ENCODE measurements around the gene CNP. TPM values are rescaled to one million over a fixed set of nuclear protein-coding genes. Genes with fewer than 3 reads are reported as not detected.

CNP gene
- total and polyA plus RNA-seq, 3 donors from 2014 or later: 40.8 to 89.7 (median 74.3) TPM

DNA sequence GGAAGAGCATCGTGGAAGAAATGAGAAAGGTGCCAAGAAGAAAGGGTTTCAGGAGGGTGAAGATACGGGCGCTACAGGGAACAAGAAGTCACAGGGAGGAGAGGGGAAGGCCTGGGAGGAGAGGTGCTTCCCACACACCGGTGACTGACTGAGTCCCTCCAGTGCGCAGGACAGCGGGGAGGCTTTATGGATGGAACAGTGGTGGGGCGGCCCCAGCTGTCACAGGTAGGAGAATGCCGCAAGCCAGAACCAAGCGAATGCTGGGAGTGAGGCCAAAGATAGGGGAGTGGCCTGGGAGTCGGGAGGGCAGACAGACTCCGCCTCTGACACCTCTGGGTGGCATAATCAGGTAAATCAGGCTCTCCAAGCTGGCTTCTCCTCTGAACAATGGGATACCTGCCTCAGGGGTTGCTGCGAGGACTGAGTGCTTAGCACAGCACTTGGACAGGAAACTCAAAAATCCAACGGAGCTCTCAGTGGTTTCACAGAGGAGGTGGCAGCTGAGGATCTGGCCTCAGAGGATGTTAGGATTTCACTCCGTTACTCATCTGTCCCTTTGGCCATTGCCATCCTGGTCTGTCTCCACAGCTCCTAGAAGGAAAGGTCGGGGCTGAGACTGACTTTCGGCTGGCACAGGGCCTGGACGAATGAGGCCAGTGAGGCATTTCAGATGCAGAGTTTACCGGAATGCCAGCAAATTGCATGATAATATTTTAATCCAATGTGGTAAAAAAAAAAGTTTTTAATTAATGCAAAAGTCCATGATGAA, 717 bp upstream of the CNP start:
- H3K27ac ChIP-seq: peak overlapping the region; percentile 90 to 92
- peak; percentile 77 for DNase-seq
- H3K27me3 ChIP-seq: no peaks in the 10 kb centered on the region
- H3K4me1 ChIP-seq: peaks cover 20% of the 10 kb centered on the region
- H3K36me3 ChIP-seq (ENCODE audit: low read depth, missing control alignments): peaks cover 4% of the 10 kb centered on the region
- no peaks in the 10 kb centered on the region for H3K9me3 ChIP-seq
- TF ChIP-seq POLR2A (IDR thresholded peaks at IDR 0.05): no peak
- TF ChIP-seq, protein P1, sequence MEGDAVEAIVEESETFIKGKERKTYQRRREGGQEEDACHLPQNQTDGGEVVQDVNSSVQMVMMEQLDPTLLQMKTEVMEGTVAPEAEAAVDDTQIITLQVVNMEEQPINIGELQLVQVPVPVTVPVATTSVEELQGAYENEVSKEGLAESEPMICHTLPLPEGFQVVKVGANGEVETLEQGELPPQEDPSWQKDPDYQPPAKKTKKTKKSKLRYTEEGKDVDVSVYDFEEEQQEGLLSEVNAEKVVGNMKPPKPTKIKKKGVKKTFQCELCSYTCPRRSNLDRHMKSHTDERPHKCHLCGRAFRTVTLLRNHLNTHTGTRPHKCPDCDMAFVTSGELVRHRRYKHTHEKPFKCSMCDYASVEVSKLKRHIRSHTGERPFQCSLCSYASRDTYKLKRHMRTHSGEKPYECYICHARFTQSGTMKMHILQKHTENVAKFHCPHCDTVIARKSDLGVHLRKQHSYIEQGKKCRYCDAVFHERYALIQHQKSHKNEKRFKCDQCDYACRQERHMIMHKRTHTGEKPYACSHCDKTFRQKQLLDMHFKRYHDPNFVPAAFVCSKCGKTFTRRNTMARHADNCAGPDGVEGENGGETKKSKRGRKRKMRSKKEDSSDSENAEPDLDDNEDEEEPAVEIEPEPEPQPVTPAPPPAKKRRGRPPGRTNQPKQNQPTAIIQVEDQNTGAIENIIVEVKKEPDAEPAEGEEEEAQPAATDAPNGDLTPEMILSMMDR (IDR thresholded peaks at IDR 0.05): no peak
- intact Hi-C loops (cut with DNase I; ENCODE audit: low total_unique reads): loop anchor here (5.0 to 10.0 kb wide), 2 partner anchors 59 to 146 kb away; partner anchors contain the start of genes DHX58 and NKIRAS2
- peak overlapping the region; percentile 95 to 96 for H3K4me3 ChIP-seq
- 3% methylated on average over 18 of the region's 18 CpGs for WGBS, 2 donors

DNA sequence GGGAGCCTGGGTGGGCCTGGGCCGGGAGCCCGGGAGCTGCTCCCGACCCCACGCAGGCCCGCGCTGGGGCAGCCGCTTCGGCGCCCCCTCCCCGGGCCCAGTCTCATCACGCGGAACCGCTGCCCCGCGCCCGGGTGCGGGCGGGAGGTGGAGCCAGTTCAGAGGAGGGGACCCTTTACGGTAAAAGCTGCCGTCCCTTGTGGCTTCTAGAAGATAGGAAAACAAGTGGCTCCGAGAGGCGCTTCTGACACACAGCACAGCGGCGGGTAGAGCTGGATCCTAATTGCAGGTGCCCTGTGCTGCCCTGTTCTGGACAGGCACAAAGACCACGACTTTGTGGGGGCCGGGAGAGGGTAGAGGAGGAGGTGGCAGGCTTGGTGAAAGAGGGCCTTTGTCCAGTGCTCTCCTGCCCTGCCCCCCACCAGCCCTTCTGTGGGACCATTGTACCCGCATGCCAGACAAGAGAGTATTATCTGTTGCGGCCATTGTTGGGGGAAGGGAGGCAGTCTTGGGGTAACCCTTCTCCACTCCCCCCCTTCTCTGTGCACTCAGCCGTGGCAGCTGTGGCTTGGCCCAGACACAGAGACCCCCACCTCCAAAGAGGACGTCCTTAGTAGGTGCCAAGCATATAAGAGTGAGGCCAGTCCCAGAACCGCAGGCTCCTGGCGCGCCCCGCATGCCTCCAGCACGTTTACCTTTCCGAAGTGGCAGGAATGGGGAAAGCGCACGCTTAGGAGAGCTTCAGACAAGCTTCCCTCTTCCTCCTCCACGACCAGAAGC, 736 bp downstream of the CNP start:
- peaks cover 4% of the 10 kb centered on the region for H3K36me3 ChIP-seq (ENCODE audit: low read depth, missing control alignments)
- H3K27ac ChIP-seq: peak overlapping the region; percentile 90 to 92
- peak; percentile 76 for DNase-seq
- WGBS, 2 donors: 10 to 20% methylated on average over 7 to 39 of the region's 39 CpGs
- H3K9me3 ChIP-seq: no peaks in the 10 kb centered on the region
- intact Hi-C loops (cut with DNase I; ENCODE audit: low total_unique reads): loop anchor here (5.0 to 10.0 kb wide), 2 partner anchors 57 to 145 kb away; partner anchors contain the start of genes DHX58 and NKIRAS2
- TF ChIP-seq POLR2A (IDR thresholded peaks at IDR 0.05): no peak
- TF ChIP-seq, protein P1 (IDR thresholded peaks at IDR 0.05): no peak
- H3K4me1 ChIP-seq: peaks cover 25% of the 10 kb centered on the region
- no peaks in the 10 kb centered on the region for H3K27me3 ChIP-seq
- H3K4me3 ChIP-seq: peak overlapping the region; percentile 95 to 96

DNA sequence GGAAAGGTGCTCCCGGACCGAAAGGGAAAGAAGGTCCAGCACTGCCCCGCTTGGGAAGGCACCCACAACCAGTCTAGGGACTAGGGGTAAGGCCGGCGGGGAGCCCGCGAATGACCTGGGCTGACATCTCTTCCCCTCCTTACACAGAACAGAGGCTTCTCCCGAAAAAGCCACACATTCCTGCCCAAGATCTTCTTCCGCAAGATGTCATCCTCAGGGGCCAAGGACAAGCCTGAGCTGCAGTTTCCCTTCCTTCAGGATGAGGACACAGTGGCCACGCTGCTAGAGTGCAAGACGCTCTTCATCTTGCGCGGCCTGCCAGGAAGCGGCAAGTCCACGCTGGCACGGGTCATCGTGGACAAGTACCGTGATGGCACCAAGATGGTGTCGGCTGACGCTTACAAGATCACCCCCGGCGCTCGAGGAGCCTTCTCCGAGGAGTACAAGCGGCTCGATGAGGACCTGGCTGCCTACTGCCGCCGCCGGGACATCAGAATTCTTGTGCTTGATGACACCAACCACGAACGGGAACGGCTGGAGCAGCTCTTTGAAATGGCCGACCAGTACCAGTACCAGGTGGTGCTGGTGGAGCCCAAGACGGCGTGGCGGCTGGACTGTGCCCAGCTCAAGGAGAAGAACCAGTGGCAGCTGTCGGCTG, 1.5 kb downstream of the CNP start:
- DNase-seq: no peak
- H3K4me3 ChIP-seq: peak overlapping the region; percentile 95 to 96
- H3K27me3 ChIP-seq: no peaks in the 10 kb centered on the region
- WGBS, 2 donors: 77 to 83% methylated on average over 1 to 37 of the region's 37 CpGs
- TF ChIP-seq POLR2A (IDR thresholded peaks at IDR 0.05): no peak
- TF ChIP-seq, protein P1 (IDR thresholded peaks at IDR 0.05): no peak
- intact Hi-C loops (cut with DNase I; ENCODE audit: low total_unique reads): loop anchor here (5.0 to 10.0 kb wide), 2 partner anchors 57 to 144 kb away; partner anchors contain the start of genes DHX58 and NKIRAS2
- no peaks in the 10 kb centered on the region for H3K9me3 ChIP-seq
- H3K27ac ChIP-seq: peak overlapping the region; percentile 90 to 92
- peaks cover 4% of the 10 kb centered on the region for H3K36me3 ChIP-seq (ENCODE audit: low read depth, missing control alignments)
- H3K4me1 ChIP-seq: peaks cover 32% of the 10 kb centered on the region

DNA sequence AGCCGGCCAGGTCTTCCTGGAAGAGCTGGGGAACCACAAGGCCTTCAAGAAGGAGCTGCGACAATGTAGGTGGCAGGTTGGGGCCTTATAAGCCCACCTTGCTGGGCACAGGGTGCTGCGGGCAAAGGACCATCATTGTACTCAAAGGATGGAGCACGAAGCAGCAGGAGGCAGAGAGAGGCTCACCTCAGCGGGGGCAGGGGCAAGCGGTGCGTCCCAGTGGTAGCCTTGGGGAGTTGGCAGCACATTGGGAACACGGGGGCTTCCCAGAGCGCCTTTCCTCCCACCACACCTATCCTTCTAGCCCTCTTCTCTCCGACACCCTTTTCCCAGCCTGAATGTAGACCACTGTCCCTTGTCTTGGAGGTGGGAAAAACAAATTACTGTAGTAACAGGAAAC, 2.1 kb downstream of the CNP start:
- H3K9me3 ChIP-seq: no peaks in the 10 kb centered on the region
- no peak for TF ChIP-seq POLR2A (IDR thresholded peaks at IDR 0.05)
- TF ChIP-seq, protein P1 (IDR thresholded peaks at IDR 0.05): no peak
- no peak overlapping the region for H3K4me3 ChIP-seq
- 68 to 69% methylated on average over 10 of the region's 10 CpGs for WGBS, 2 donors
- H3K36me3 ChIP-seq (ENCODE audit: low read depth, missing control alignments): peaks cover 4% of the 10 kb centered on the region
- no peaks in the 10 kb centered on the region for H3K27me3 ChIP-seq
- no peak for DNase-seq
- intact Hi-C loops (cut with DNase I; ENCODE audit: low total_unique reads): loop anchor here (5.0 to 10.0 kb wide), 2 partner anchors 56 to 144 kb away; partner anchors contain the start of genes DHX58 and NKIRAS2
- H3K27ac ChIP-seq: peak overlapping the region in 1 of 2 donors; percentile 16
- H3K4me1 ChIP-seq: peaks cover 38% of the 10 kb centered on the region
